ENCODE data around the gene FBN3.

The FBN3 gene

GRCh38 chr19:8120636-8121480 is 28.5 kb downstream of the FBN3 start:
- no peak overlapping the region for H3K4me3 ChIP-seq (replicated peaks; ENCODE audit: low read depth, low read length)
- no peaks in the 10 kb centered on the region for H3K27me3 ChIP-seq (replicated peaks; ENCODE audit: control insufficient read depth, insufficient read depth, low read length)
- no peak for DNase-seq (ENCODE audit: extremely low read depth, insufficient read length)
- H3K36me3 ChIP-seq (ENCODE audit: control insufficient read depth, insufficient read depth, low read length) = no peaks in the 10 kb centered on the region
- no peak for TF ChIP-seq CTCF (IDR thresholded peaks at IDR 0.05; ENCODE audit: insufficient read depth, low read length, poor library complexity, severe bottlenecking)

- no peaks in the 10 kb centered on the region for H3K36me3 ChIP-seq (ENCODE audit: control insufficient read depth, insufficient read depth, low read length)
- no peaks in the 10 kb centered on the region for H3K27me3 ChIP-seq (replicated peaks; ENCODE audit: control insufficient read depth, insufficient read depth, low read length)
- no peak for DNase-seq (ENCODE audit: extremely low read depth, insufficient read length)
- H3K4me3 ChIP-seq (replicated peaks; ENCODE audit: low read depth, low read length) = no peak overlapping the region
- no peak for TF ChIP-seq CTCF (IDR thresholded peaks at IDR 0.05; ENCODE audit: insufficient read depth, low read length, poor library complexity, severe bottlenecking)
These were observed 31.4 kb downstream of the FBN3 start for GRCh38 chr19:8117991-8118390.

- Histone ChIP-seq H3K36me3 (ENCODE audit: control insufficient read depth, insufficient read depth, low read length) (no peaks in the 10 kb centered on the region), H3K4me3 (replicated peaks; ENCODE audit: low read depth, low read length) (no peak overlapping the region), H3K27me3 (replicated peaks; ENCODE audit: control insufficient read depth, insufficient read depth, low read length) (no peaks in the 10 kb centered on the region)
- DNase-seq (ENCODE audit: extremely low read depth, insufficient read length) = no peak
- no peak for TF ChIP-seq CTCF (IDR thresholded peaks at IDR 0.05; ENCODE audit: insufficient read depth, low read length, poor library complexity, severe bottlenecking)
These were observed 32.7 kb downstream of the FBN3 start for GRCh38 chr19:8116437-8117293.

GRCh38 chr19:8115805-8116396 is 33.5 kb downstream of the FBN3 start:
- Histone ChIP-seq H3K36me3 (ENCODE audit: control insufficient read depth, insufficient read depth, low read length) (no peaks in the 10 kb centered on the region), H3K4me3 (replicated peaks; ENCODE audit: low read depth, low read length) (no peak overlapping the region), H3K27me3 (replicated peaks; ENCODE audit: control insufficient read depth, insufficient read depth, low read length) (no peaks in the 10 kb centered on the region)
- no peak for TF ChIP-seq CTCF (IDR thresholded peaks at IDR 0.05; ENCODE audit: insufficient read depth, low read length, poor library complexity, severe bottlenecking)
- DNase-seq (ENCODE audit: extremely low read depth, insufficient read length) = no peak

GRCh38 chr19:8113017-8113416 is 36.4 kb downstream of the FBN3 start:
- Histone ChIP-seq H3K36me3 (ENCODE audit: control insufficient read depth, insufficient read depth, low read length) (no peaks in the 10 kb centered on the region), H3K27me3 (replicated peaks; ENCODE audit: control insufficient read depth, insufficient read depth, low read length) (no peaks in the 10 kb centered on the region), H3K4me3 (replicated peaks; ENCODE audit: low read depth, low read length) (no peak overlapping the region)
- TF ChIP-seq CTCF (IDR thresholded peaks at IDR 0.05; ENCODE audit: insufficient read depth, low read length, poor library complexity, severe bottlenecking) = no peak
- DNase-seq (ENCODE audit: extremely low read depth, insufficient read length) = no peak

Measured in GM06990 (cell line).